HS-27A (cell line): ENCODE measurements around the gene ASCC3.

ENCODE experiments used
- DNase-seq: peaks from one replicate; pipeline ENCODE4 v3.0.0-alpha.2; 2012; ENCODE audit warnings: low read depth, missing footprints

The ASCC3 gene

DNA sequence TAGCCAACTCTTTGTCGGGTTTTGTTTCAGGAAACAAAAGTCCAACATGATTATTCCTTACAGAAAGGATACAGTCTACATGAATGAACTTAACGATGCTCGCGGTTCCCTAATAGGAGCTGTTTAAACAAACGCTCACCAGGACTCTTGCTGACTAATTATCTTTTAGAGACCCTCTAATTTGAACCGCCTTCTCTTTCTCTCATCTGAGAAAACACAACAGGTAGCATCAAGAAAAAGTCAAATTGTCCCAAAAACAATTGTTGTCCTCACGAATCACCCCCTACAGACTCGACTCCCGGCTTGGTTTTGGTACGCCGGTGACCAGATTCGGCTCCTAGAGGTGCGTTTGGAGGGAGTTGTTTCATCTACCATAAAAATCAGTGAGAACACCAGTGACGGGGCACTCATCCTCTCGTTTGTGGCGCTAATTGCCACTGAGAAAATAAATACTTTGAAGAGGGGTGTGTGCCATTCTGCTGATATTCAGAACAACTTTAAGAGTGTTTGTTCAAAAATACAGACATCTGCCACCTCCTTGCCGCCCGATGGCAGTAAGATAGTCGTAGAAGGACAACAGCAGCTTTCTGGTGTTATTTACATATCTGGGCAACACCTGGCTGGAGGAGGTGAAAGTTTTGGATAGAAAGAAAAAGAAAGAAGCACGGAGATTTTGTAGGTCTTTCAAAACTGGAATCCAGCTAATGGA lies 415.3 kb downstream of the ASCC3 start:
- no peak for DNase-seq

DNA sequence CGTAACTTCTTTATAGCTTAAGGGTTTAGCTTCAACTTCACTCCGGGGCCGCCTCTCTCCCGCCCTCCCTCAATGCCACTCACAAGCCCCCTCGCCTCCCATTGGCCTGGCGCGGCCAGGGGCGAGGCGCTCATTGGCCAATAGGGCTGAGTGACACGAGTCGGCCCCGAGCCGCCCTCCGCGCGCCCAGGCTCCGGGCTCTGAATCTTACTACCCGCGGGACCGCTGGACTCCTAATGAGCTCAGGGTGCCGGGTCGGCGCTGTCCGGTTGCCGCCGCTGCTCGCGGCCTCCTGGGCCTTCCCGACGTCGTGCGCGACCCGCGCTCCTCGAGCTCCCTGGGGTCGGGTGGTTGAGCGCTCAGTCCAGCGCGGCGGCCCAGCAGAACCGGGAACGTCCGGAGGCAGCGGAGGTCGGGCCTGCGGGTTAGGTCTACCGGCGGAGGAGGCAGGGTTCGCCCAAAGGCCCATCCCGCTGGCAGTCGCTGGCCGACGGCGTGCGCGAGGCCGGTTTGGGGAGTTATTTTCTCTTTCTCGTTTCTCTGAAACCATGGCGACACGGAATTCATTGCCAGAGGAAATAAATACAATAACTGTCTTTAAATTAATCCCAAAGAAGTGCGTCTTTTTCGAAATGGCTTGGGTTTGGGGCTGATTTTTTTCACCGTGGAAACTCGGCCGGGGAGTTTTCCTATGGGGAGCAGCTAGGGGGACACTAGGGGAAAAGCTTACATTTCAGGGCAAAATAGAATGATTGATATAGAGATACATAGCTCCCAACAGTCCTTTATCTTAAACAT lies 416.0 kb downstream of the ASCC3 start, which contains the start of gene SIM1:
Gene SIM1 (minus strand): TSS at position 19 of the 798 bp plus-strand sequence. CDS start 1,453 bp downstream, outside the sequence.
- peak; percentile 68 for DNase-seq

DNA sequence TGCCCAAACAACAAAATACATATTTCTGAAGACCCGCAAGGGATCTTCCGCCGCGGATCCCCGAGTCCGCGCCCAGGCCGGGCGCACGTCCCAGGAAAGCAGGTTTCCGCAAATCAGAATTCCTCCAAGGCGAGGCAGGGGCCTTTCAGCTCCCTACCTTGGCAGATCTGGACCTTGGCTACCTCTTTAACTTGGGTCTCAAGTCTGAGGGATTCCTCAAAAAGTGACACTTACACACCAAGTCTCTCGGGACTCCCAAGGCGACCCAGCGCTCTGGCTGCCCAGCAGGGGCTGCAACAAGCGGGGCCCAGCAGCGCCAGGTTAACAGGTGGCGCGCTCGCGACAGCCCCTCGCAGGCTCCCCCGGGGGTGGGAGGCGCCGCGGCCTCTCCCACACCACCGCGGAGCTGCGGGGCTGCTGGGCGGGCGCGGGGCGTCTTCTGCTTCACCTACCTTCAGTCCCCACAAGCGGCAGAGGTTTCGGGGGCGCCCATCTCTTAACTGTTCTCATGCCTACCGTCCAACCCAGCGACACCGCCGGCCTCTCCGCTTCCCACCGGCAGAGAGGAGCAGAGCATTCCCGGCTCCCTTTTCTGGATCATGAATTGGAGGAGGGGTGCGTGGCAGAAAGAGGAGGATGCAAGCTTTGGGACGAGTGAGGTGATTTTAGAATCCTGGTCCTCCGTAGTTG lies 416.8 kb downstream of the ASCC3 start:
- no peak for DNase-seq

DNA sequence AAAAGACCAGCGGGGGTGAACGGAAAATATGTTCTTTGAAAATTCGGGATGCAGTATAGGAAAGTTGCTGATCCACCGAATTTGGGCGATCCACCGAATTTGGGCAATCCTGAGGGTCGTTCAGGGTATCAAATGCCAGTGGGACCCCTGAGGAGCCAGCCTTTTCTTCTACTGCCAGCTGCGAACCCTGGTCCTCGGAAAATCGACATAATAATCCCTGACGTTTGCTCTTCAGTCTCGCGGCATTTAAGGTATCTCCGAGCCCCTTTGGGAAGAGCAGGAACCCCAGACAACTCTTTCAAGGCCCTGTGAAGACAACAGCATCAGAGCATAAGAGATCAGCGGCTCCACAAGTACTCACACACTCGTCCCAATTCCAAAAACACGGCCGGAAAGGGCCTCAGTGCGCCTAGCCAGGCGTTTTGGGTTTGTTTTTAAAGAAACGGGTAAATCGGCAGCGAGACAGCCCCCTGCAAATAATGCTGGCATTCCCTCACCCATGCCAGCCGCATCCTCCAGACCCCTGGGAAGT lies 417.4 kb downstream of the ASCC3 start:
- DNase-seq, result no peak

DNA sequence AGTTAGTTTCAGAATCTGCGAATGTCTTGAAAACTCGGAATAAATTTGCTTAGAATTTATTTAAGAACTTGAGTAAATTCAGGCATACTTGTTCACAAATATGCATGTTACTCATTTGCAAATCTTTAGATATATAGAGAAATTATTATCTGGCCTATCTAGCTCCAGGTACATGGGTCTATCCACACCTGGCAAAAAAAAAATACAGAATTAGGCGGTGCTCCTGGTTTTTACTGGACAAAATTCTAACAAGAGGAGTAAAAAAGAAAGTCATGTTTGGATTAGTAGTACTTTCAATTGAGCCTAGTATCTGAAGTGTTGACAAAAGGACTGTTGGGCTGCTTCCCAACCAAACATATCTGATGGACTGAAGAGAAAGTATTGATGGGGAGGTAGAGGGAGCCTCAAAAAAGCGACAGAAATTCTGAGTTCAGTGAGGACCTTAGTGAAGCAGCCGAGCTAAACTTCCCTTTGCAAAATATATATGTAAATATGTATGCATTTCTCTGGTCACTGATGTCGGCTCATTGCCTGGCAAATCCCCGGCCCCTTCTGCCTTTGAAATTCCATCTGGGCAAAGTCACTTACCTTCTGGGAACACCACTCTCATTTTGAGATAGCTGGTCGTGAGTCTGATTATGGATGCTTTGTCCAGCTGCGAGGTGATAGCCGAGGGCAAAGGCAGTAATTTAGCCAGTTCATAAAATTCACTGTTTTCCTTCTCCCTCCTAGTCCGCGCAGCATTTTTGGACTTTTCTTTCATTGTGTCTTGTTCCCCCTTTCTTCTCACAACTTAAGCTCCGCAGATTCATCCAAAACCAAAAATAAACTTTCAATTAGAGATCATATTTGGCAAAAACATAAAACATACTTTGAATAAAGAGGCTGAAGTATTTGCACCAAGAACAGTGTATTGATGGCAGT lies 418.2 kb downstream of the ASCC3 start:
- DNase-seq, result no peak

DNA sequence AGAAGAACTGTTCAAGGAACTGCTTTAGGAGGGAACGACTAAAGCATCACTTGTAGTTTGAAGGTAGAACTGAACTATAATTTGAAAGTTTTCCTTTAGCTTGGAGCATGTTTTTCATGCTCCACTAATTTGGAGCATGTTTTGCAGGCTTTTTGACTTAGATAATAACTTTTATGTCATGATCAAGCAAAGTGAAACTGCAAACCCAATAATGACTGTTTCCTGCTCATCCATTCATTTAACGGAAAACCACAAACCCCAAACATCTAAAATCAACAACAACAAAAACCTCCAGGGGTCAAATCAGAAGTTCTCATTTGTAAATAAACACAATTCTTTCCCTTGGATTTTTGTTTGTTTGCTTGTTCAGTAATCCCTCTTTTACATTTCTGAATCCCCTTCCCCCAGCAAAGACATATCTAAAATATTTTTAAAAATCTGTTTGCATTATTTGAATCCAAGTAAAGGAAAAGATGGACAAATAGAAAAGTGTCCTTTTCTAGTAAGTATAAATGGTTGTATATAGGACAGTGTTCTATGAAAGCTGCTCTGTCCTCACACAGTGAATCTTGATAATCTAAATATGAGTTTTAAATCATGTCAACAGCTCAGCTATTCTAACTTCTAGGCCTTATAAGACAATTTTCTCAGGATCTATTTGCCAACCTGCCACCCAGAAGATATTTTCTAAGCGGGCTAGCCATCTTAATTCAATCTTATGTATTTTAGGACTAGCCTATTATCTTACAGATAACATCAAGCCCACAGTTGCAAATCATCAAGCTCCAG lies 419.0 kb downstream of the ASCC3 start:
- no peak for DNase-seq

DNA sequence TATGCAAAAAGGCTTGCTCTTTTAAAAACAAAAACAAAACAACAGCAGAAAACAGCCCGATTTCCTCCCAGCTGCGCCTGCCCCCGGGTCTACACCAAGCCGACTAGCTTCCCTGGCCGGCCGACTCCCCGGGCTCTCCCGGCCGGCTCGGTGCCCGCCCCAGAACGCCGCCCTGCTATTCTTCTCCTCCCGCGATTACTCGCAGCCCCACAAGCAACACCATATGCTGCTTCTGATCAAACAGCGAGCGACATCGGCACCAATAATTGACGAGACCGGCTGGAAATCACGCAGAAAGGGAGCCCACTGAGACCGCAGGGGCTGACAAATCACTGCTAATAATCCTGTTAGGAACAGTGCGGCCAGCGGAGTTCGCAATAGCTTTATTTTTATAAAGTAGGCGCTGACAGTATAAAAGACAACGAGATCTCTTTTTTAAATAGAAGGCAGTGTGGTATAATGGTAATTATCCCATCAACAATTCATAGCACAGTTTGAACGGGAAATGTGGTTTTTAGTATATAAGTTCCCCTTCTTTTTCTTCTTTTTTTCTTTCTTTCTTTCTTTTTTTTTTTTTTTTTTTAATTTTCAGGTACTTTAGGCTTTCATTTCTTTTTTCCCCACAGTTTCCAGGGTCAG lies 419.7 kb downstream of the ASCC3 start:
- no peak for DNase-seq

DNA sequence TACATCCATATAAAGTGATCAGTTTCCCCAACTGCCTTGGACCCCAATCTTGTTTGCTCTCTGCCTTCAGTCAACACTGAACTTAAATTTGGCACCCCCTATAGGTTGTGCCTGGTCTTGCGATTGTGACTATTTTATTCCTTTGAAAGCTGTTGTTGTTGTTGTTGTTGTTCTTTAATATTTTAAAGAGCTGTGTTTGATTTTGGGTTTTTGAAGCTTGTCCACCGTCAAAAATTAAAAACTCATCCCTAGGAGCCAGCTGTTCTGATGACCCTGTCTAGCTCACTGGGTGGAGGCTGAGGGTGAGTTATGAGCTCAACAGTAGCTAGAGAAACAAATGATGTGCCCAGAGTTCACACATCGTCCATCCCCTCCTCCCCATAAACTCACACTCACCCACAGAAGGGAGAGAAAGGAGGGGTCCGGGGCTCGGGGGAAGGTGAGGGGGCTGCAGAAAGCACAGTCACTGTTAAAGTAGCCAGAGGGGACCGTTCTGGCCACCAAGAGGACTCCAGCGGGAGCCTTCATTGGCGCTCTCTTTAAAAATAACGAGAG lies 420.4 kb downstream of the ASCC3 start:
- DNase-seq, result no peak

DNA sequence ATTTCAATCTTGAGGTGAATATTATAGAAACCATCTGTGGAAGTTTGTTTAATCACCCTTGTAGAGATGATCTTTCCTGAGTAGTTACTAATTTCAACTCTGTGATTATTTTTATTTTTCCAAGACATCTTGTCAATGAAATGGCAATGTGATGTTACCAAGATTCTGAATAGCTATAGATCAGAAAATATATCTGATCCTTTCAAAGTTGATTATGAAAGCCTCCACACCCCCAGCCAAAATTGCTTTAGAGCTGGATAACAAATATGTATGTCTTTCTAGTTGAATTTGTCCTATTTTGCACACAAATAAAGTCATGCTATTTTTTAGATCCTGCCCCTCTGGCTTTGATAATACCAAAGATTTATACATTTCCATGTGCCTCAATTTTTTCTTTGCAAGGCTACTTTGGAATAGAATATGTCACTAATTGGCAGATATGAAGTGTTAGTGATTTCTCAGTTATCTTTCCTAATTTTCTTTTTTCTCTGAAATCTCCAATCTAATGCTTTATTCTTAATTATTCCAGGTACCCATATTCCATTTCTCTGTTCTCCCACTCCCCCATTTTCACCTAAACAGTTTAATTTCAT lies 421.4 kb downstream of the ASCC3 start:
- DNase-seq, result no peak

DNA sequence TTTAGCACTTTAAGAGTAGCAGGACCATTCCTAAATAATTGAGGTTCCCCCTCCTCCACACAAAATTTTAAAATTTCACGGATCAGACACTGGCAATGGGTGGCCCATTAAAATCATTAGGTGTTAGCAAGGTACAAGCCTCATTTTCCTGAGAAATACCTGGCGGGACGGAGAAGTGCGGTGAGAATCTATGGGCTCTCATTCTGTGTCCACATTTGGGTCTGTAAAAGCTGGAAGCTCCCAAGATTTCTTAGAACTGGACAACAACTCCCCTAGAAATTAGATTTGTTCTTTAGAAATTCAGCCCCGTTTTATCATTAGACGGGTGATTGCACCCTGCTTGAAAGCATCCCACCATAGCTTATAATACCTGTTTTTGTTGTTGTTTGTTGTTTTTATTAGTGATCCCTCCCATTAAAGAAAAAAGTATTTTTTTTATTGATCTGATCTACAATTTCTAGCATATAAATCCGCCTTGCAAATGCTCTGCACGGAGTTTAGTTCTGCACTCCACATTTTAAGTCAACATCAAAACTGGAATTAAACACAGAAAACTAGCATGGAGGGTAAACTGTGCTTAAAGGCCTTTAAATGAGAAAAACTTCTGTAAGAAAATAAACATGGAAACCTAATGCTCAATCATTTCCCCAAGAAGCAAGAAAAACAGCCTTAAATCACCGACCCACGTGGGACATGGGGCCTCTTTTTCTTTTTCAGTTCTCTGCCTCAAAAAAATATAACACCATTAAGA lies 422.1 kb downstream of the ASCC3 start:
- no peak for DNase-seq
